Stimulated activated CD8-positive, alpha-beta memory T cell treated with anti-CD3 and anti-CD28 coated beads, Interleukin-12 subunit alpha, Interleukin-12 subunit beta, amount 100 ng/mL, for 24 hours (primary cell): ENCODE results near the gene CHEK2.
"Not testable (repeated sequence)": the region's sequence is repeated elsewhere in the genome, so short reads cannot be mapped to it uniquely, and the experiment has no call there.

Experiments used
- DNase-seq: peaks from one replicate; pipeline ENCODE4 v3.0.0-alpha.2; 2020; ENCODE audit errors: extremely low read depth

CHEK2 gene

DNA sequence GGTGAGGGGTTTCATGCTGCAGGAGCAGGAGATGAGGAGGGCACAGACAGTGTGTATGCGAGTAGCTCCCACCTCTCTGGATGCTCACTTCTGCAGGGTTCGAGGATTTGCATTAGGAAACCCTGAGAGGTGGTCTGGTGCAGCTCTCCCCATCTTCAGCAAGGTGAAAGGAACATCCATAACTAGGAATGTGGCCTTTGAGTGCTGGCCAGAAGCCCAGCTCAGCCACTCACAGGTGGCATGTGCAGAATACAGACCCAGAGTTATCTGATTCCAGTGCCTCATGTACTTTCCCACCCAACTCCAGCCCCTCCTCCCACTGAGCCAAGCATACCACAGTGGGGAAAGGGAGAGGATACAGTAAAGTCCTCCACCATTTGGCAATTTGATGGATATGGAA lies 51.8 kb downstream of the CHEK2 start:
- not testable (repeated sequence) for DNase-seq

DNA sequence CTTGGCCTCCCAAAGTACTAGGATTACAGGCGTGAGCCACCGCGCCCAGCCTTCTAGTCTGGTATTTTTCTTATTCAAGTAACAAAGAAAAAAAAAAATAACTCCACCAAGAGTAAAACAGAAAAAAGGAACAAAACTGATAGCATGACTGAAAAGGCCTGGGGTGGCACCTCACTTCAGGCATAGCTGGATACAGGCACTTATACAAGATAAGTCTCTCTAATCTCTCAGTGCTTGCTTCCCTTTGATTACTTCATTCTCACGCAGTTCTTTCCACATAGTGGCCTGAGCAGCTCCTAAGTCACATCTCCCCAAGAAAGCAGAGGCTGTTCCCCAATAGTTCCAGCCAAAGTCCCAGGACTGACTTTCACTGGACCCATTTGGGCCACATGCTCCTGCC lies 58.7 kb downstream of the CHEK2 start:
- DNase-seq: not testable (repeated sequence)

- DNase-seq: not testable (repeated sequence)
These were observed 60.7 kb downstream of the CHEK2 start for GRCh38 chr22:28680813-28681490.

DNA sequence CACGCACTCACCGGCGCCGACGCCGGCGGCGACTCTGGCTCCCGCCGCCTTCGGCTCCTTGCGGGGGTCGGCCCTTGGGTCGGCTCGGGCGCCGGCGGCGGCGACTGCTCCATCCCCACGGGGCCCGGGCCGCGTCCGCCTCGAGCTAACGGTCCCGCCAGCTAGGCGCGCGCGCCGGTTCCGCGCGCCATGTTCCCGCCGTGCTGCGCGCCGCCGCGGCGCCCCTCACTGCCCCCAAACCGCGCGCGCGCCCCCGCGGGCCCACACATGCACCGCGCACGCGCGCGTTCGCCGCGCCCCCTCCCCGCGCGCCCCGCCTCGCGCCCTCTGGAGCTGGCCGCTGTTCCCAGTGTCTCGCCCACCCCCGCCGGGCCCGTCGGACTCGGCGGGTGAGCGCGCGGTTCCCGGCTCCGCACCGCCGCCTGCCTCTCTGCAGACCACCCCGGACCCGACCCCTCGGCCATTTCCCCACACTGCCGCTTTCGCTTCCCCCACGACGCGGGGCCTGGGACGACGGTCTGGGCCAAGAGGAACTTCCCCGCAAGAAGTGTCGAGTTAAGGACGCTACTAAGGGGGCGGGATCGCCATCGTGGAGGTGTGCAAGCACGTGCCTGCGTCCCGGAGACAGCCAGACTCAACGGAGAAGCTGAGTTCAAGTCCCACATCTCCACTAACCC lies 61.9 kb downstream of the CHEK2 start, which contains the start of gene TTC28:
Gene TTC28 (minus strand): TSS at position 230 of the 677 bp plus-strand sequence. CDS start 117 bp downstream, at position 113.
- not testable (repeated sequence) for DNase-seq

DNA sequence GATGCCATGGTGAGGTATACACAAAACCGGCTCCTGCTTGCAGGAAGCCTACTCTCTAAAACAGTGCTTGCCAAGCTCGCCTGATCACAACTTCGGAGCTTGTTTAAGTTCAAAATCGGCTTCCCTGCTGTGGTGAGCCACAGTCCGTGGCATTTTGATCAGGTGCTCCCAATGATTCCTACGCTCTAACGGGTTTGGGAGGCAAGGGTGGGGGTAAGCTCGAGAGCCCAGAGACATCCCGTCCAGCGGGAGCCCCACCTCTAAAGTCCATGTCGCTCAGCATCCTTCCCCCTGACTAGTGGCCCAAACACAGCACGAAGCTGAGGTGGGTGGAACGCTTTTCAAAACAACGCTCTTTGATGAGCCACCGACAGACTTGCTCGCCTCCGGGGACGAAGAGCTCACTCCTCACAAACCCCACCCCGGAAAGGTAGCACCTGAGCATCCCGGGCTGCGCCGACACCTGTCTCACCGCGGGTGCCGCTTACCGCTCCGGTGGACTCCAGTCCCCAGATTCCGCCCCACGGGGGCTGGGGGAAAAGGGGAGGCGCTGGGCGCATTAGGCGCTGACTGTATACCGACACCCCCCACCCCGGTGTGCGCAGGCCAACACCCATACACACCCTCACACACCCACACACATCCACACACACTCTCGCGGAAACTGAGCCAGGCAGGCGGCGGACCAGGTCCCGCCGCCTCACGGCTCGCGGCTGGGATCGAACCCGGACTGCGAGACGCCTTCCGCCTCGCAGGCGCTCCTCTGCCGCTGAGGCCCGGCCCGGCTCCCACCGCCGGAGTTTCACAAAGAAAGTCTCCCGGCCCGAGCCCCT lies 62.6 kb downstream of the CHEK2 start:
- not testable (repeated sequence) for DNase-seq

GRCh38 chr22:28678170-28678569 lies 63.5 kb downstream of the CHEK2 start:
- not testable (repeated sequence) for DNase-seq

GRCh38 chr22:28674121-28674563 lies 67.5 kb downstream of the CHEK2 start:
- DNase-seq: no peak

GRCh38 chr22:28670756-28671155 lies 70.9 kb downstream of the CHEK2 start:
- no peak for DNase-seq

DNA sequence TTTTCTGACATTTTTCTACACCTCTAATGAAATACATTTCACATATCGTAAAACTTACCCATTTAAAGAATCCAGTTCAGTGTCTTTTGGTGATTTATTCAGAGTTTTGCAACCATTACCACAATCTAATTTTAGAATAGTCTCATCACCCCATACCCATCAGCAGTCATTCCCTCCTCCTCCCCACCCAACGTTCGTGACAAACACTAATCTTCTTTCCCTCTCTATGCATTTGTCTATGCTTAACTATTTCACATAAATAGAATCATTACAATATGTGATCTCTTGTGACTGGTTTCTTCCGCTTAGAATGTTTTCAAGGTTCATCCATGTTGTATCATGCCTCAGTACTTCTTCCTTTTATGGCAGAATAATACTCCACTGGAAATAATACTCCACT lies 71.5 kb downstream of the CHEK2 start:
- DNase-seq: no peak

DNA sequence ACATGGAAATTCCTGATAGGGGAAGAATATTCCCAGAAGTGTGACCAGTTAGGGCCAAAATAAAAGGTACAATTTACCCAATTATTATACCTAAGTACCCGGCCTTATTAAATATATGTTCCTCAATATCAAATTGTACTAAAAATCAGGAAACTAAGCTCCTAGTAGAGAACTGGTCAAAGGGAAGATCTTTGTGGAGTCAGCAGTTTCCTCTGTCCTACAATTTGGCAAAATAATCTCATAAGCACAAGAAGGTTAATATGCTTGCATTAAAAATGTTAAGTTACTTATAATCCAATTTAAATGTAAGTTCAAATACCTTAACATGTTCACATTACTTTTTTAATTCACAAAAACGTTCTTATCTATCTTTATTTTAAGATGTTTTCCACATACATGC lies 72.2 kb downstream of the CHEK2 start:
- no peak for DNase-seq

- DNase-seq: not testable (repeated sequence)
These were observed 78.1 kb downstream of the CHEK2 start for GRCh38 chr22:28663569-28663942.

GRCh38 chr22:28658448-28658847 lies 83.2 kb downstream of the CHEK2 start:
- no peak for DNase-seq

DNA sequence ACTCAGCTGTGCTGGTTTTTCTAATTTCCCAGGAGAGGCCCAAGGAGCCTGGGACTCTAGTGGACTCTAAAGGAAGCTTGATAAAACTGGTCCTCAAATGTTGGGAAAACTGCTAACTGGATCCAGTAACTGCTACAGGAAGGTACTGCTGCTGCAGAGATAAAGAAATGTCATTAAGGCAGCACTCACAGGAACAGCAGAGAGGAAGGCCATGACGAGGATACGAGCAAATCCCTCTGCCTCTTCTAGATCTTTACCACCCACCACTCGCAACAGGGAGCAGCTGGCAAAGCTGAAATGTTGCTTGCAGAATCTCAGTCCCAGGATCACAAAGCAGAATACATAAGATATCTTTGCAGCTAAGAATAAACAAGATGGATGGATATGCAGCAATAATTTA lies 85.4 kb downstream of the CHEK2 start:
- no peak for DNase-seq

- no peak for DNase-seq
These were observed 91.2 kb downstream of the CHEK2 start for GRCh38 chr22:28650463-28650862.

DNA sequence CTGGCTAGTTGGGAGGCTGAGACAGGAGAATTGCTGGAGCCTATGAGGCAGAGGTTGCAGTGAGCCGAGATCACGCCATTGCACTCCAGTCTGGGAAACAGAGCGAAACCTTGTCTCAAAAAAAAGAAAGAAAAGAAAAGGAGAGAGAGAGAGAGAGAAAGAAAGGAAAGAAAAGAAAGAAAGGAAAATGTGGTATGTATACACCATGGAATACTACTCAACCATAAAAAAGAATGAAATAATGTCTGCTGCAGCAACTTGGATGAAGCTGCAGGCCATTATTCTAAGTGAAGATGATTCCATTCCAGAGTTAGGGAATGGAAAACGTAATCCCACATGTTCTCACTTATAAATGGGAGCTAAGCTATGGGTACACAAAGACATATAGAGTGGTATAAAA lies 92.8 kb downstream of the CHEK2 start:
- no peak for DNase-seq

DNA sequence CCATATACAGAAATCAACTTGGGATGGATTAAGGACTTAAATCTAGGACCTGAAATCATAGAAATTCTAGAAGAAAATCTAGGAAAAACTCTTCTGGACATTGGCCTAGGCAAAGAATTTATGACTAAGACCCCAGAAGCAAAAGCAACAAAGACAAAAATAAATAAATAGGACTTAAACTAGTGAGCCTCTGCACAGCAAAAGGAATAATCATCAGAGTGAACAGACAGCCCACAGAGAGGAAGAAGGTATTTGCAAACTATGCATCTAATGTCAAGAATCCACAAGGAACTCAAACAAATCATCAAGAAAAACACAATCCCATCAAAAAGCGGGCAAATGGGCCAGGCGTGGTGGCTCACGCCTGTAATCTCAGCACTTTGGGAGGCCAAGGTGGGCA lies 94.4 kb downstream of the CHEK2 start:
- no peak for DNase-seq

GRCh38 chr22:28639321-28639720 lies 102.3 kb downstream of the CHEK2 start:
- DNase-seq: no peak
